Measurements from ENCODE around the gene C2CD4C.

C2CD4C gene

GRCh38 chr19:377801-378581 lies 31.0 kb downstream of the C2CD4C start:
- H3K36me3 ChIP-seq (ENCODE audit: insufficient read depth, insufficient read length, low read length), result no peaks in the 10 kb centered on the region
- TF ChIP-seq SUZ12 (IDR thresholded peaks at IDR 0.05; ENCODE audit: extremely low read depth, insufficient read depth, insufficient read length), result no peak
- no peak for TF ChIP-seq YY1 (IDR thresholded peaks at IDR 0.05; ENCODE audit: insufficient read depth, insufficient read length)
- TF ChIP-seq ZNF274 (IDR thresholded peaks at IDR 0.05; ENCODE audit: low read depth, low read length), result no peak
- peaks cover 7% of the 10 kb centered on the region for H3K27me3 ChIP-seq (ENCODE audit: insufficient read depth, insufficient read length)
- no peak overlapping the region for H3K9ac ChIP-seq (ENCODE audit: insufficient read length, low read depth)
- no peak for DNase-seq (ENCODE audit: low read depth, low spot score)
- no peaks in the 10 kb centered on the region for H3K9me3 ChIP-seq (ENCODE audit: insufficient read depth, low read length)
- H3K4me3 ChIP-seq (ENCODE audit: insufficient read length, low read depth), result no peak overlapping the region
- H3K4me1 ChIP-seq (ENCODE audit: insufficient read depth, insufficient read length), result peaks cover 13% of the 10 kb centered on the region

DNA sequence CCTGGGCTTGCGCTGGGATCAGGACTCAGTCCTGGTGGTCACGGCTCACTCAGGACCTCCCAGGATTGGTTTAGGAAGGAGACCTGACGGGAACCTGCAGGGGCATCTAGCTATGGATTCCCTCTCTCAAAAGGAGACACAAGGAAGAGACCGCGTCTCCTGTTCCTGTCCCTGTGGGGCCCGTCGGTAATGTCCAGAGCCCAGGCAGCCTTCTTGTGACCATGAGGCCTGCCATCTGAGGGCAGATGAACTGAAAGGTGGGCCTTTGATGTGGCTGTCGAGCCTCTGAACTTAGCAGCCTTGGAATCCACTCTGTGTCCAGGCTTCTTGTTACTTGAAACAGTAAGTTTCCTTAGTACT lies 32.9 kb downstream of the C2CD4C start:
- no peak overlapping the region for H3K9ac ChIP-seq (ENCODE audit: insufficient read length, low read depth)
- no peaks in the 10 kb centered on the region for H3K27me3 ChIP-seq (ENCODE audit: insufficient read depth, insufficient read length)
- H3K4me1 ChIP-seq (ENCODE audit: insufficient read depth, insufficient read length), result peaks cover 13% of the 10 kb centered on the region
- TF ChIP-seq ZNF274 (IDR thresholded peaks at IDR 0.05; ENCODE audit: low read depth, low read length) (no peak), YY1 (IDR thresholded peaks at IDR 0.05; ENCODE audit: insufficient read depth, insufficient read length) (no peak), SUZ12 (IDR thresholded peaks at IDR 0.05; ENCODE audit: extremely low read depth, insufficient read depth, insufficient read length) (no peak)
- H3K36me3 ChIP-seq (ENCODE audit: insufficient read depth, insufficient read length, low read length), result no peaks in the 10 kb centered on the region
- H3K9me3 ChIP-seq (ENCODE audit: insufficient read depth, low read length), result no peaks in the 10 kb centered on the region
- DNase-seq (ENCODE audit: low read depth, low spot score), result no peak
- no peak overlapping the region for H3K4me3 ChIP-seq (ENCODE audit: insufficient read length, low read depth)

- peaks cover 13% of the 10 kb centered on the region for H3K4me1 ChIP-seq (ENCODE audit: insufficient read depth, insufficient read length)
- no peaks in the 10 kb centered on the region for H3K27me3 ChIP-seq (ENCODE audit: insufficient read depth, insufficient read length)
- no peak for TF ChIP-seq ZNF274 (IDR thresholded peaks at IDR 0.05; ENCODE audit: low read depth, low read length)
- no peak for TF ChIP-seq SUZ12 (IDR thresholded peaks at IDR 0.05; ENCODE audit: extremely low read depth, insufficient read depth, insufficient read length)
- TF ChIP-seq YY1 (IDR thresholded peaks at IDR 0.05; ENCODE audit: insufficient read depth, insufficient read length), result no peak
- no peak for DNase-seq (ENCODE audit: low read depth, low spot score)
- H3K9ac ChIP-seq (ENCODE audit: insufficient read length, low read depth), result peak overlapping the region; percentile 27
- H3K9me3 ChIP-seq (ENCODE audit: insufficient read depth, low read length), result no peaks in the 10 kb centered on the region
- no peak overlapping the region for H3K4me3 ChIP-seq (ENCODE audit: insufficient read length, low read depth)
- H3K36me3 ChIP-seq (ENCODE audit: insufficient read depth, insufficient read length, low read length), result no peaks in the 10 kb centered on the region
These were observed 33.4 kb downstream of the C2CD4C start for GRCh38 chr19:375395-376110.

- Histone ChIP-seq H3K36me3 (ENCODE audit: insufficient read depth, insufficient read length, low read length) (no peaks in the 10 kb centered on the region), H3K9ac (ENCODE audit: insufficient read length, low read depth) (no peak overlapping the region), H3K9me3 (ENCODE audit: insufficient read depth, low read length) (no peaks in the 10 kb centered on the region), H3K4me3 (ENCODE audit: insufficient read length, low read depth) (no peak overlapping the region), H3K27me3 (ENCODE audit: insufficient read depth, insufficient read length) (no peaks in the 10 kb centered on the region), H3K4me1 (ENCODE audit: insufficient read depth, insufficient read length) (peaks cover 13% of the 10 kb centered on the region)
- DNase-seq (ENCODE audit: low read depth, low spot score), result no peak
- TF ChIP-seq SUZ12 (IDR thresholded peaks at IDR 0.05; ENCODE audit: extremely low read depth, insufficient read depth, insufficient read length) (no peak), YY1 (IDR thresholded peaks at IDR 0.05; ENCODE audit: insufficient read depth, insufficient read length) (no peak), ZNF274 (IDR thresholded peaks at IDR 0.05; ENCODE audit: low read depth, low read length) (no peak)
These were observed 34.1 kb downstream of the C2CD4C start for GRCh38 chr19:374886-375235.

DNA sequence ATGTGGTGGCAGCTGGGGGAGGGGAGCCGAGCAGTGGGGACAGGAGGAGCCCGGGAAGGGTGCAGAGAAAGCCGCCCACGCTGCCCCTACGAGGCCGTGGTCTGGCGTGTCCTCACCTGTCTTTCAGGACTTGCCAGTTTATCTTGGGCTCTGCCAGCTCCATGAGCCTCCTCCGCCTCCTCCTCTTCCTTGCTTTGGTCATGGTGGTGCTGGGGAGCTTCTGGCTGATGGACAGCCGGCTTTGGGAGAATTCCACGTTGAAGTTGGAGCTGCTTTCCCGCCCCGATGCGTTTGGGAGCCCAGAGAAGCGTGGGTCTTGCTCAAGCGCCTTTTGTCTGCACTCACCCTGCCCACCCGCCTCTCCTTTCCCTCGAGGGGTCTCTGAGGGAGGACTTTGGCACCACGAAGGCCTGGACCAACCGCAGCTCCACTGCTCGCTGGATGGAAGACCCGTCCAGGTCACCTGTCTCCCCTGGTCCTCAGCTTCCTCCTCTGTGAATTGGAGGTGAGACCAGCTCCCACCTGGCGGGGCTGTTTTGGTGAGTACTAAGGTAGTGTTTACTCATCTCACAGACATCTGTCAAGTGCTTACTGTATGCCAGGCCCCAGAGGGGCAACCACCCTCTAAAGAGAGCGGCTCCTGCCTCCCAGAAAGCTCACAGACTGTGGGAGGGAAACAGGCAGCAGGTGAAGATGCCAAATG lies 34.6 kb downstream of the C2CD4C start:
- Histone ChIP-seq H3K27me3 (ENCODE audit: insufficient read depth, insufficient read length) (no peaks in the 10 kb centered on the region), H3K4me3 (ENCODE audit: insufficient read length, low read depth) (no peak overlapping the region), H3K9ac (ENCODE audit: insufficient read length, low read depth) (no peak overlapping the region), H3K9me3 (ENCODE audit: insufficient read depth, low read length) (no peaks in the 10 kb centered on the region), H3K4me1 (ENCODE audit: insufficient read depth, insufficient read length) (peaks cover 13% of the 10 kb centered on the region), H3K36me3 (ENCODE audit: insufficient read depth, insufficient read length, low read length) (no peaks in the 10 kb centered on the region)
- TF ChIP-seq ZNF274 (IDR thresholded peaks at IDR 0.05; ENCODE audit: low read depth, low read length) (no peak), YY1 (IDR thresholded peaks at IDR 0.05; ENCODE audit: insufficient read depth, insufficient read length) (no peak), SUZ12 (IDR thresholded peaks at IDR 0.05; ENCODE audit: extremely low read depth, insufficient read depth, insufficient read length) (no peak)
- DNase-seq (ENCODE audit: low read depth, low spot score), result no peak

DNA sequence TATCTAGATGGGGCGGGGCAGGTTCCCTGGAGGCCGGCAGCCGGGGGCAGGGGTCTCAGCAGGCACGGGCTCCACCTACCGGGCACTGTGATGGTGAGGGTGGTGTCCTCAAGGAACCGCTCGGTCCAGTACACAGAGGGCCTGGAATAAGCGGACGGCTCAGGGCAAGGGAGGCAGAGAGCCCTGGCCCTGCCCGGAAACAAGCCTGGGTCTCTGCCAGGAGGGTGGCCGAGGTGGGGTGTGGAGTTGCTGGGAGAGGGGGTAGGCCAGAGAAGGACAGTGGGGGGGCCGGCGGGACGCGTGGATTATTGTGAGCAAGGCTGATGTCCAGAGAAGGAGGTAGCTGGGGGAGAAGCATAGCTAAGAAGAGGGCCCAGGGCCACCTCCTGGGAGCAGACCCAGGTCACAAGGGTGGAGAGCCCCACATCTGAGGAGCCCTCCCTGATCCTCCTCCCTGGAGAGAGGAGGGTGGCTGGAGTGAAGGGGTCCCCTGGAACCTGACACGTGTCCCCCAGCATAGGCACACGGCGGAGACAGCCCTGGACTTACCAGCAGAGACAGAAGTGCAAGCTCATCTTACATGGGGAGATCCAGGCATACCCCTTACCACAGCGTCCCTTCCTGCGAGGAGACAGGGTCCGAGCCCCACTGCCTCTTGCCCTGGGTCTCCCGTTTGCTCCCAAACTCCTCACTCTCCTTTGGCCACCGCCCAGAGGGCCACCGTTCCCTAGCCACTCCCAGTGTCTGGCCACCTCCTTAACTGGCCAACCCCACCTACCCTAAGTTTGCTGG lies 35.4 kb downstream of the C2CD4C start:
- Histone ChIP-seq H3K9me3 (ENCODE audit: insufficient read depth, low read length) (no peaks in the 10 kb centered on the region), H3K9ac (ENCODE audit: insufficient read length, low read depth) (no peak overlapping the region), H3K4me1 (ENCODE audit: insufficient read depth, insufficient read length) (peaks cover 13% of the 10 kb centered on the region), H3K4me3 (ENCODE audit: insufficient read length, low read depth) (no peak overlapping the region), H3K36me3 (ENCODE audit: insufficient read depth, insufficient read length, low read length) (no peaks in the 10 kb centered on the region), H3K27me3 (ENCODE audit: insufficient read depth, insufficient read length) (no peaks in the 10 kb centered on the region)
- DNase-seq (ENCODE audit: low read depth, low spot score), result no peak
- TF ChIP-seq YY1 (IDR thresholded peaks at IDR 0.05; ENCODE audit: insufficient read depth, insufficient read length), result no peak
- no peak for TF ChIP-seq SUZ12 (IDR thresholded peaks at IDR 0.05; ENCODE audit: extremely low read depth, insufficient read depth, insufficient read length)
- no peak for TF ChIP-seq ZNF274 (IDR thresholded peaks at IDR 0.05; ENCODE audit: low read depth, low read length)
